ENCODE results near the gene PSTPIP2.
"Not testable (repeated sequence)": the region's sequence is repeated elsewhere in the genome, so short reads cannot be mapped to it uniquely, and the experiment has no call there.

PSTPIP2 gene

DNA sequence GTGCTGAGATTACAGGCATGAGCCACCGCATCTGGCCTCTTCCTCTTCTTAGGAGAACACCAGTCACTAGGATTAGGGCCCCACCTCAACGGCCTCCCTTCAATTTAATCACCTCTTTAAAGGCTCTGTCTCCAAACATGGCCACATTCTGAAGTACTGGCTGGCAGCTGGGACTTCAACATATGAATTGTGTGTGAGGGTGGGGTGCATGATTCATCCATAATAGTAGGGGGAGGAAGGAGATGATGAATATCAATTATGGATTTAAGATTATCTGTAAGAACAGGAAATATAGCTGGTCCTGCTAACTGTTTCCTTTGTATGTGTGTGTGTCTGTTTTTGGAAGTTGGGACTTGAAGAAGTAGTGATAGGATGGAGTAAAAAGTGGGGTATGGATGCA lies 90.2 kb downstream of the PSTPIP2 start:
- no peak for DNase-seq (ENCODE audit: low read depth)

DNA sequence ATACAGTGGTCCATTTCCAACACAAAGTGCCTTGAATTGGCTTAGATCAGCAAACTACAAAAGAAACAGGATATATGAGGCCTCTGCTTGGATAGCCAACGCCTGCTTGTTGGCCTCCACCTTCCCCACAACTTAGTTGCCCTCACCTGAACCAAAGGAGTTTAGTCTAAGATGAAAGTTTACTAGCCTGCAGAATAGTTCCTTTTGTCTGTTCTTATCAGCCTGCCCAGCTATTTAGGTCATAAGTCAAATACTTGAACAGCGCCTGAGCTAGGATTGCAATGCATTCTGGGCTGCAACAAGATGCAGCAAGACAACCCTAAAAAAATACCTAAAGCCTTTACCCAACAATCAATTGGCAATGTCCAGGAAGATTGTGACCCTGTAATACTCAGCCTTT lies 91.8 kb downstream of the PSTPIP2 start:
- DNase-seq (ENCODE audit: low read depth), result no peak

DNA sequence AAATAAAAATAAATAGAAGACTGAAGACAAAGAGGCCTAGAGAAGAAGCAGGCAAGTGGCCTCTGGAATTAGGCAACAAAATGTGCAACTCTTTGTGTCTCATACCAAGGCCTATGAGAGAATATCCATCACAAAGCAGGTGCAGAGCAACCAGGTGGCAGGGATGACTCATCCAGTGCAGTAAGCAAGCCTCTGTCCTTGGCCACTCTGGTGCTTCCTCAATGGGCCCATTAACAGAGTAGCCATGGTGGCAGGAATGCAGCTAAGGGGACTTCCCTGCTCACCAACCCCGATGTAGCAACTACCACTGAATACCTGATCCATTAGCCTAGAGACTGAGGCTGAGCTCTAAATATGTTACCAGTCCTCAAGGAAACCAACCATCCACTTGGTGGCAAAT lies 94.0 kb downstream of the PSTPIP2 start:
- DNase-seq (ENCODE audit: low read depth), result no peak

DNA sequence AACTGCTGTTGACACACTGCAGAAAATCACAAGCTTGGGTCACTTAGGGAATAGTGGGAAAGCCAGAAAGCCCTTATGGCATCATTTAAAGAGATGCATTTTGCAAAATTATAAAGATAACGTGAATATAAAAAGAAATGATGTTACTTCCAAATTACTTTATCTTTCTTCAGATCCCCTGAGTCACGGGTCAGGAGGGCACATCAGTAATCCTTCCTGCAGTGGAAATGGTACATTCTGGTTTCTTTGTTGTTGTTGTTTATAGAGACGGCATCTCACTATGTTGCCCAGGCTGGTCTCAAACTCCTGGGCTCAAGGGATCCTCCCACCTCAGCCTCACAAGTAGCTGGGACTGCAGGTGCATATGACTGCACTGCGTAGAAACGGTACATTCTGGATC lies 95.1 kb downstream of the PSTPIP2 start:
- DNase-seq (ENCODE audit: low read depth), result peak; percentile 72

DNA sequence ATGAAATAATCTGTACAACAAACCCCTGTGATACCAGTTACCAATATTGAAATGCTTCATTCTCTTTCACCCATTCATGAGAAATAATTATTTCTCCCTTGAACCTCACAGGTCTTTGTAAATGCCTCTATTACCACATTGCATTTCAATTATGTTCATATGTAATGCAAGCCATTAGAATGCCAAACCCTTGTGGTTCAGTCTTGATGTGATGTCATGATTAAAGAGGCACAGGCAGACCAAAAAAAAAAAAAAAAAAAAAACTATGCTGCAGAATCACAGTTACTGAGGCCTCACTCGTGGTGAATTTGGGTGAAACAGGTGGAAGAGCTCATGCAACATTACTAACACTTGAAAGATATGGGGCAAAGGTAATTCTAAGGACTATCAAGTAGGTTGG lies 95.5 kb downstream of the PSTPIP2 start:
- DNase-seq (ENCODE audit: low read depth), result peak; percentile 67

DNA sequence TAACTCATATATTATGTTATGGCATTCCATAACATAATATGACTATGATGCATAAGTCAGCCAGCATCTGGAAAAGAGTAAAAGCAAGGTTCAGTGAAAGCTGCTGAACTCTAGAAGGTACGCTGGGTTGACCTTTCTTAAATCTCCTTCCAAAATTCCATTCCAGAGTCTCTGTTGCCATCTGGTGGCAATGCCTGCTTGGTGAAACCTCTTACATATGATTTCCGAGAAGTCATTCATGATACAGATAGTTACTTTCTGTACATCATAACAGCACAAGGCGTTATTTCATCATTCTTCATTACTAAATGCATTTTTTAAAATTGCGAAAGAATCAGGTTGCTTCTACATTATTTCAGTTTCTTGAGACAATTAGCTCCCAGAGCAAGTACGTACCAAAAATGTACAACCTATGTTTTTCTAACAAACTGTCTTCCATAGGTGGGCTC lies 97.9 kb downstream of the PSTPIP2 start:
- DNase-seq (ENCODE audit: low read depth), result peak; percentile 90

DNA sequence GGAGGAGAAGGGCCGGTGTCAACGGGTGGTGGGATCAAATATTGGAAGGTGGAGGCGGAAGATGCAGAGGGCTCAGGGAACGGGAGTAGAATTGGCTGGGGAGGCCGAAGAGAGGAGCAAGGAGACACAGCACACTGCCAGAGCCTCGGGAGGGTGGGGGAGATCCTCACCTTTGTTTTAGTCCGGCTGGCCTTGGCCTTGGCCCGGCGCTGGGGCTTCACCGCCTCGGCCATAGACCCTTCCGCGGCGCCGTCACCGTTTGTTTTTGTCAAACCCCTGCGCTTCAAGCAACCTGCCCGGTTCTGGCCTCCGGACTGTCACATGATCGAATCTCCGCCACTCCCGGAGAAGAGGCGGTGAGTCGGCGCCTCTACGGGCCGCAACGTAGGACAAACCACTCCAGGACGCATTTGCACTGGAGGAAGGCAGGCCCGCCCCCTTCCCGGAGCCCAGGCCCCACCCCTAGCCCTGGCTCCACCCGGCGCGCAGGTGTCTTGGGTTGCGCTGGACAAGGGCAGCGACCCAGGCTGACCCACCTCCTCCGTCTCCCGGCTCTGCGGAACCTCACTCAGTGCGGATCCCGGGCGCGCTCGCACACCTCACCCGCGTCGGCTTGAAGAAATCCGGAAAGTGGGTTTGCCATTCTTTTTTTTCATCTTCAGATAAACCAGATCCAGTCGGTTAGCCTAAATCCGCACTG lies 104.9 kb downstream of the PSTPIP2 start, which contains the start of gene EPG5:
Gene EPG5, minus strand, starts transcription at position 323 of the 700 bp plus-strand sequence. Its CDS starts 90 bp downstream, at position 233.
- peak; percentile 98 for DNase-seq (ENCODE audit: low read depth)

DNA sequence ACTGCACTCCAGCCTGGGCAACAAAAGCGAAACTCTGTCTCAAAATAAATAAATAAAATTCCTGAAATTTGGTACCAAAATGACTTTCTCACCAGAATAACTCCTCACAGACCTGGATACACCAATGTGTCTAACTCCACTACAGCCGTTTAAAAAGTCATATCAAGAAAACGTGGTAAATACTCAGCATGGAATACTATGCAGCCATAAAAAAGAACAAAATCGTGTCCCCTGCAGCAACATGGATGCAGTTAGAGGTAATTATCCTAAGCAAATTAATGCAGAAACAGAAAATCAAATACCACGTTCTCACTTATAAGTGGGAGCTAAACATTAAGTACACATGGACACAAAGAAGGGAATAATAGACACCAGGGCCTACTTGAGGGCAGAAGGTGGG lies 107.1 kb downstream of the PSTPIP2 start:
- not testable (repeated sequence) for DNase-seq (ENCODE audit: low read depth)

DNA sequence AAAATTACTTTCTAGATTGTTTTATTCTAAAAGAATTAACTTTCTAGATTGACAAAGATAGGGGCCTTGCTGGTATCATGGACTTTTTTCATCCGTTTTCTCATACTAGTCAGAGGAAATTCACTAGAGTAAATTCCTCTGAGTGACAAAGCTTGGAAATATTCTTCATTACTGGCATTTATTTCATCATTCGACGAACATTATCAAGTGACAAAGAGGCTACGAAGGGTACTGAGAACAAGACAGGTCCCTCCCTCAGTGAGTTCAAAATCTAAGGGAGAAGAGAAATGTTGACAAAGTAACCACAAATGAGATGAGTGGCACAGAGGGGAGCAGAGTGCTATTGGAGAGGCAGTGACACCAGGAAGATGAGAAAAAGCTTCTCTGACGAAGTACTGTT lies 109.2 kb downstream of the PSTPIP2 start:
- DNase-seq (ENCODE audit: low read depth), result peak; percentile 83

DNA sequence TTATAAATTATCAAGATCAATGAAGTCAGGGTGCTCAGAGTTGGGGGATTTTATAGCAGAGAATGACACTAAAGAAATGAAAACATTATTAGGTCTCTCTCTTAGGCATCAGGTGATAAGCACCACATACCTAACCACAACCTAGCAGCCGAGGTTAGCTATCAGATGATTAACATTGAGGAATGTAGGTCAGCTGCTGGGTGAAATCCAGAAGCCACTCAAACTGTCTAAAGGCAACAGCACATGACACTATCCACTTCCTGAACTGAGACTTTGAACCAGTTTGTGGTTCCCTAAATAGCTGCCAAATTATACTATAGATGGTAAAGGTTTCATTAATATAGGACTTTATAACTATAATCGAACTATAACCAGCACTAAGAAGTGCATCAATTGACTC lies 109.6 kb downstream of the PSTPIP2 start:
- DNase-seq (ENCODE audit: low read depth), result peak; percentile 85

DNA sequence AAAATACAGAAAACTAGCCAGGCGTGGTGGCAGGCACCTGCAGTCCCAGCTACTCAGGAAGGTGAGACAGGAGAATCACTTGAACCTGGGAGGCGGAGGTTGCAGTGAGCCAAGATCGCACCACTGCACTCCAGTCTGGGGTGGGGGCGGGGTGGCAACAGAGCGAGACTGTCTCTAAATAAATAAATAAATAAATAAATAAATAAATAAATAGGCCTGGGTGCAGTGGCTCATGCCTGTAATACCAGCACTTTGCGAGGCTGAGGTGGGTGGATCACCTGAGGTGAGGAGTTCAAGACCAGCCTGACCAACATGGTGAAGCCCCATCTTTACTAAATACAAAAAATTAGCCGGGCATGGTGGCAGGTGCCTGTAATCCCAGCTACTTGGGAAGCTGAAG lies 112.6 kb downstream of the PSTPIP2 start:
- DNase-seq (ENCODE audit: low read depth), result not testable (repeated sequence)

DNA sequence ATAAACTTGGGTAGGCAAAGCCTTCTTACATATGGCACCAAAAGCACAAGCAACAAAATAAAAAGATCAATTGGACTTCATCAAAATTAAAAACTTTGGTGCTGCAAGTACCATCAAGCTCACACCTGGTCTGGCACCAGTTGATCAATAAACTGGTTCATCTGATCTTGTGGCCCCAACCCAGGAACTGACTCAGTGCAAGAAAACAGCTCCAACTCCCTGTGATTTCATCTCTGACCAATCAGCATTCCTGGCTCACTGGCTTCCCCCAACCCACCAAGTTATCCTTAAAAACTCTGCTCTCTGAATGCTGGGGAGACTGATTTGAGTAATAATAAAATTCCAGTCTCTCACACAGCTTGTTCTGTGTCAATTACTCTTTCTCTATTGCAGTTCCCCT lies 113.3 kb downstream of the PSTPIP2 start:
- peak; percentile 55 for DNase-seq (ENCODE audit: low read depth)

DNA sequence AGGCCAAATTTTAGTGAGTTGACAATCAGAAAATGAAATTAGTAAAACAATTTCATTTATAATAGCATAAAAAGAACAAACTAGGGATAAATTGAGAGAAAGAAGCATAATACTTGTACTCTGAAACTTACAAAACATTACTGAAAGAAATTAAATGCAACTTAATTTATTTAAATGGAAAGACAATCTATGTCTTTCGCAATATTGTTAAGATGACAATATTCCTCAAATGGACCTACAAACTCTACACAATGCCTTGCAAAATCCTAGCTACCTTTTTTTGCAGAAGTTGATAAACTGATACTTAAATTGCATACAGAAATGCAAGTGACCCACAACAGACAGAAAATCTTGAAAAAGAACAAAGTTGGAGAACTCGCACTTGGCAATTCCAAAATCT lies 114.0 kb downstream of the PSTPIP2 start:
- no peak for DNase-seq (ENCODE audit: low read depth)

DNA sequence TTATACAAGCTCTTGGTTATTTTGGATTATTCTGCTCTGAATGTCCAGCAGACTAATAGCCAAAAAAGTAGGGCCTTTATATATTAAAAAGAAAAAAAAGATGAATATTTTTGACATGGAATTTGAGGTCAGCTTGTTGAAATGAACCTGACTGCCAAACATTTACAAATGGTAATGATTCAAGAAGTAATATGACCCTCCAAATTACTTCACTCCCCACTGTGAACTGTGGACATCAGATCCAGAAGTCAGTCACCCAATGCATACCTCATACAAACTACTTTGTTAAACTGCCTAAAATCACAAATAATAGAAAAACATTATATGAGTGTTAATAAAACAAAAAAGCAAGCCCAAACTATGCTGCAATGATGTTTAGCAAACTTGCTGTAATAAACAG lies 115.0 kb downstream of the PSTPIP2 start:
- peak; percentile 90 for DNase-seq (ENCODE audit: low read depth)

DNA sequence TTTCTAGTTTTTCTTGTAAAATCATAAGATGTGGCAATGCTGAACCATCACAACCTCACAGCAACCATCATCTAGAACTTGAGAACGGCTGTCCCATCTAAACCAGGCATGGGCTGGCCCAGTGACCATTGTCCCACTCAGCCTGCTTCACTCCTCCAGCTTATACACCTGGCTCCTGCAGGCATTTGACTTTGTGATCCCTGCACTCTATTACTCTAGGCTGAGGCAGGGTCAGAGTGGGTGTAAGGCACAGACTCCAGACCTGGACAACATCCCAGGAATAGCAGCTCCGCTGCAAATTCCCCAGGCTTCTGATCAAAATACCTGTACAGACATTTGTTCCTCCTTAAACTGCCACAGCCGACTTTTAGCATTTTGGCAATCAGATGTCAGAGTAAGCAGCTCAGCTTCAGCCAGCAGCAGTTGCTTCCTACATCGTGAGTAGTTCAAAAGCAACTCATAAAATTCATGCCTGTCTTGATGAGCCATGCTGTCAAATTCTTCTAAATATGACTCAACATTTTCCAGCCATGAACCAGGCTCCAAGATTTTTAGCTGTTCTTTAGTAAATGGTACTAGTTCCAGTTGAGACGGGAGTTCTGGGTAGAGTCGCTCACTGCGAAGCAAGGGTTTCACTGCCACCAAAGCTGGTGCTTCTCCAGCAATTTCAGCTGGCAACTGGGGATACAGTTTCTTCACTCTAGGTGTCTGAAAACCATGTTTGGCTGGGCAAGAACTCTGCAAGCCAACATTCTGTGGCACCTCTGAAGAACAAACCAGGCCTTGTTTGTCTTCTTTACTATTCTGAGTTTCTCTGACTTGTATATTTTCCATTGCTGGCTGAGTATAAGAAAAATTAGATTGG lies 117.8 kb downstream of the PSTPIP2 start:
- DNase-seq (ENCODE audit: low read depth), result peak; percentile 95

DNA sequence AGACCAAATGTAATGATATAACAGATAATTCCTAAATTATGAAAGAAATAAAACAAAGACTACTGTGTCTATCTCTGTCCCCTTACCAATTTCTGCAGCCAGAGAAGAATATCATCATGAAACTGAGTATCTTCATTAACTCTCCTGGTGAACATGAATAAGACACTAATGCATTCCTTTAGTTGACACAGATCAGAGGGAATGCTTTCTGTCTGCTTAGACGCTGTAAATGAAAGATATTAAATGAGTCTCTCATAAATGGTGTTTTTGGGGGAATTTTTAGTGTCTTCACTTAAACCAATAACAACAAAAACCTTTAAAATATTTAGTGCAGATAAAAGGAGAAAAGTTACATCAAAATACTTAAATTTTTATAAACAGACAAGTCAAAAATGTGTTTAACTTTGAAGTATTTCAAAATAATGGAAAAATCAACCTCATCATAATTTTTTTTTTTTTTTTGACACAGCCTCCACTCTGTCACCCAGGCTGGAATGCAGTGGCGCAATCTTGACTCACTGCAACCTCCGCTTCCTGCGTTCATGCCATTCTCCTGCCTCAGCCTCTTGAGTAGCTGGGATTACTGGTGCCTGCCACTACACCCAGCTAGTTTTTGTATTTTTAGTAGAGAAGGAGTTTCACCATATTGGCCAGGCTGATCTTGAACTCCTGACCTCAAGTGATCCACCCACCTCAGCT lies 120.9 kb downstream of the PSTPIP2 start:
- peak; percentile 88 for DNase-seq (ENCODE audit: low read depth)

DNA sequence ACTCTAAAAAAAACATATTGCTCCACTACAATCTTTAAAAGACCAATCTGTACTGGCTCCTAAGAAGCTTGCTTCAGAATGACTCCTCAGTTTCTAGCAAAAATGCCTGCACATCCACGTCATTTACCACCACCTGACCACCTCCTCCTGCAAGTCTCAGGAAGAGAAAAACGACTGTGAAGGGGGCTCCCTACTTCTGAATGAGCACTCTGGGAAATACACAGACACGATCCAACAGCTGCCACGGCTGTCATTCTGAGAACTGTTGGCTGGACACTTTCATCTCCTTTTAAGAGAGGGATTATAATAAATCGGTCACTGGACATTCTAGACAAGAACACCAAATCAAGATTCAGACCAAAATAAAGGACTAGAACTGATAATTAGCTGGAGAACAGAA lies 126.4 kb downstream of the PSTPIP2 start:
- no peak for DNase-seq (ENCODE audit: low read depth)

DNA sequence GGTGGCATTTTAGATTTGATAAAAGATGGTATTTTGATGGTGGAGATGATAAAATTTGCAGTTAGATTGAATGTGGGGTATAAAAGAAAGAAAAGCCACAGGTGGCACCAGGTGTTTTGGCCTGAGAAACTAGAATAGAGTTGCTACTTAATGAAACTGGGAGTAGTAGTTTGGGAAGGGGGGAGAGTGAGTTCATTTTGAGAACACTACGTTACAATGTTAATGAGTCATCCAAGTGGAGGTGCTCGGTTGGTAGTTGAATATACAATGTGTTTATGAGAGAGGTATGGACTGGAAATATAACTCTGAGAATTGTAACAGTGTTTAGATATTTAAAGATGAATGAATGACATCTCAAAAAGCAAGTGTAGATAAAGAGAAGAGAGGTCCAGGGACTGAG lies 131.3 kb downstream of the PSTPIP2 start:
- peak; percentile 42 for DNase-seq (ENCODE audit: low read depth)

DNA sequence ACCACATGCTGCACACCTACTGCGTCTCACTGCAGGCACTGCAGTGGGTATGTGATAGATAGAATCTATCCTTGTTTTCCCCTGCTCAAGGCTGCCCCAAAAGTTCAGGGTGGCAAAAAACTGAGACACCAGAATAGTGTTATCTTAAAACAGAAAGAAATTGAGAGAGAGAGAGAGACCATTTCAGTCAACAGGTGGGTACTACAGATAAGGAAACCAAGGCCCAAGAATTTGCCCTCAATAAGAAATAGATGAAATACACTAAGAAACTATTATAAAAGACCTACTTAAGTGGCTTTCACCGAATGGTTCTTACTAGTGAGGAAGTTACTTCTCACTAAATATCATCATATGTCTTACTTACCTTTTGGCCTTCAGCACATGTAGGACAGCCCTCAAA lies 132.8 kb downstream of the PSTPIP2 start:
- DNase-seq (ENCODE audit: low read depth), result no peak

DNA sequence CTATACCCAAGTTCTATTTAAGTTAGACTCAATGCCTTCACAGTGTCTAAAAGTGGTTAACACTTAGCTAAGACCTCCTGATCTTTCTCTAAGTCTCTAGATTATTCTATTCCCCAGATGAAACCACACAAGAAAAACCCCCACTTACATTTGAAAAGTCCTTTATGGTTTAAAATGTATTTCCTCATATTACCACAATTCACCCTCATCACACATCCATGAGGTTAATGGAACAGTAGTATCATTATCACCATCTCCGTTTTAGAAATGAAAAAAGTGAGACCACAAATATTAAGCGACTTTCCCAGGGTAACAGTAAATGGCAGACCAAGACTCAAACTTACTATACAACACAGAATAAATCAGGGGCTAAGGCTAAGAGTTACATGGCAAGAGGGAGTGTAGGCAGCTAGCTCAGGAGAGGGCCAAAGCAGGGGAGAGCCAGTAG lies 133.5 kb downstream of the PSTPIP2 start:
- DNase-seq (ENCODE audit: low read depth), result no peak

DNA sequence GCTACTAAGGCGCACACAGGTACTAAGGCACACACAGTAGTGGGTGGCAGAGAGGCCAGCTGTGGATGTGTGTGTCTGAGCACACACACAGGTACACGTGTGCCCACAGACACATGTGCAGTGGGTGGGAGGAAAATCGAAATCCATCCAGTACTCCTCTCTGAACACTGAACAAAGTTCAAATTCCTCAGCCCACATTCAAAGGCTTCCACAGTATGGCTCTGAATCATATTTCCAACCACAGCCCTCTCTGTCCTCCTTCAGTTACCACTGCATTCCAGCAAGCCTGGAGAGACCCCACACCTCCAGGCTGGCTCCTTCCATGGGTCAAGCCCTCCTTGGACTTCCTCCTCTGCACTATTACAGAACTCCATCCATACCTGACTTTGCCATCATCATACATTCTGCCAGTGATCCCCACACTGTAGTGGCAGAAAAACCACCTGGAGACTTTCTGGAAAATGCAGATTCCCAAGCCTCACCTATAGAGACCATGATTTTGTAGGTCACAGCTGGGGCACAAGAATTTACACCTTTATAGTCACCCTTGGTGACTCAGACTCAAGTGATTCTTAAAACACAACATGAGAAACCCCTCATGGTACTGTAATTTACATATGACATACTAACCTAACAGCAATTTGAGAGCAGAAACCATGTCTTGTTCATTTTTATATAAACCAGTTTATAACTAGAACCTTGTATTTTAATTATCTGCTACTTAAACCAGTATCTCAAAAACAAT lies 136.3 kb downstream of the PSTPIP2 start:
- DNase-seq (ENCODE audit: low read depth), result peak; percentile 84

All from iris pigment epithelial cell (primary cell).